Thoracic aorta (tissue), 2 donors: ENCODE results near the gene PDE7B. TPM values are rescaled to one million over a fixed set of nuclear protein-coding genes. Genes with fewer than 3 reads are reported as not detected.
A peak's percentile ranks its signal among the peaks of the same experiment; 100 is the strongest.

ENCODE experiments used
- ATAC-seq: fragments of 150-250 bp; one replicate; pipeline ENCODE4 v1.8.0; 2017; ENCODE audit warnings: low read depth; ENCODE audit not compliant: insufficient number of reproducible peaks, low FRiP score
- DNase-seq: peaks from one replicate; pipeline ENCODE4 v3.0.0-alpha.2; 2020; ENCODE audit warnings: low spot score
- H3K27ac ChIP-seq, 2 donors: fragments of 200-600 bp; sonication (generic); 1 replicate in 1 of 2; 2 replicates in 1 of 2; pipeline ENCODE4 v1.5.1; 2016; ENCODE audit warnings: mild to moderate bottlenecking in 2 of 2, moderate library complexity in 2 of 2
- H3K27me3 ChIP-seq: fragments of 200-600 bp; sonication (generic); replicated peaks from 2 replicates; pipeline ENCODE4 v1.6.0; 2016; ENCODE audit warnings: mild to moderate bottlenecking; ENCODE audit not compliant: insufficient read depth
- H3K36me3 ChIP-seq: fragments of 200-600 bp; sonication (generic); one replicate; pipeline ENCODE4 v1.5.1; 2016
- H3K4me1 ChIP-seq, 2 donors: fragments of 200-600 bp; sonication (generic); 1 replicate in 1 of 2; 2 replicates in 1 of 2; pipeline versions ENCODE4 v1.5.1 to v1.6.0; 2016; ENCODE audit warnings: low read depth in 2 of 2, mild to moderate bottlenecking in 1 of 2; ENCODE audit not compliant: control insufficient read depth in 1 of 2
- H3K4me3 ChIP-seq: fragments of 200-600 bp; sonication (generic); 2 replicates; pipeline ENCODE4 v1.5.1; 2016; ENCODE audit warnings: mild to moderate bottlenecking
- H3K9me3 ChIP-seq: fragments of 200-600 bp; sonication (generic); 2 replicates; pipeline ENCODE4 v1.5.1; 2016
- total RNA-seq, 2 donors: library from RNA; depleted of rRNA; stranded (reverse); fragments of >200 nt; gene quantifications; one replicate each; pipeline versions ENCODE4 v1.1.0 to v1.2.3, GENCODE V29; 2016
- TF ChIP-seq, protein P1 (sequence below): fragments of 200-600 bp; sonication (generic); IDR thresholded peaks from one replicate; pipeline ENCODE4 v1.5.1; 2019; ENCODE audit warnings: antibody characterized with exemption

The PDE7B gene
- total RNA-seq, 2 donors from 2014 or later: 2.6 to 13.2 TPM

DNA sequence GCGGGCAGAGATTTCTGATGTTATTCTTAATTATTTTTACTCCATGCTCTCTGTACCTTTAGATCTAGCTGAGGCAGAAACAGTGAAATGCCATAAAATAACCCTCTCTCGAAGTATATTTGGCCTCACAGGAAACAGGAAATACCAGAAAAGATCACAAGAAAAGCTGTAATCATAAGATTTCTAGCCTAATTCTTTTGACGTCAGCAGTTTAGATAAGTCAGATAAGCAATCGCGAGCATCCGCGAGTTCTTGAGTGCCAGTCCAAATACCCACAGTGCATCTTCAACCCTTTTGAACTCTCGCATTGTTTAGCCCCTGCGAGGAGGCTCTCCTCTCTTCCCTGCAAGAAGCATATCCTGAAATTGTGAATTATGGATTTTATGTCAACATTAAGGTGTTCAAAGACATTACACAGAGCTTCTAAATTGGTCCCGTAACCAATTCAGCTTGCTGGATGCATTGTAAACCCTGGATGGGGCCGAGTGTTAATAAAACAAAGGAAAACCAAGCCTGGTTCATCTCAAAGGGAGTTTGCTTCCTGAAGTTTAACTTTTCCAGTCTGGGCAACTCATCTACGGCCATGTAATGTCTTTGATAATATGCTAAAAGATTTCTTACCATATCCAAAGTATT, 199.8 kb downstream of the PDE7B start:
- no peak for DNase-seq
- Histone ChIP-seq H3K36me3 (no peaks in the 10 kb centered on the region), H3K4me1 (peaks cover 5 to 7% of the 10 kb centered on the region in 2 donors), H3K9me3 (no peaks in the 10 kb centered on the region), H3K27ac (no peak overlapping the region), H3K4me3 (no peak overlapping the region), H3K27me3 (no peaks in the 10 kb centered on the region)
- TF ChIP-seq, protein P1, sequence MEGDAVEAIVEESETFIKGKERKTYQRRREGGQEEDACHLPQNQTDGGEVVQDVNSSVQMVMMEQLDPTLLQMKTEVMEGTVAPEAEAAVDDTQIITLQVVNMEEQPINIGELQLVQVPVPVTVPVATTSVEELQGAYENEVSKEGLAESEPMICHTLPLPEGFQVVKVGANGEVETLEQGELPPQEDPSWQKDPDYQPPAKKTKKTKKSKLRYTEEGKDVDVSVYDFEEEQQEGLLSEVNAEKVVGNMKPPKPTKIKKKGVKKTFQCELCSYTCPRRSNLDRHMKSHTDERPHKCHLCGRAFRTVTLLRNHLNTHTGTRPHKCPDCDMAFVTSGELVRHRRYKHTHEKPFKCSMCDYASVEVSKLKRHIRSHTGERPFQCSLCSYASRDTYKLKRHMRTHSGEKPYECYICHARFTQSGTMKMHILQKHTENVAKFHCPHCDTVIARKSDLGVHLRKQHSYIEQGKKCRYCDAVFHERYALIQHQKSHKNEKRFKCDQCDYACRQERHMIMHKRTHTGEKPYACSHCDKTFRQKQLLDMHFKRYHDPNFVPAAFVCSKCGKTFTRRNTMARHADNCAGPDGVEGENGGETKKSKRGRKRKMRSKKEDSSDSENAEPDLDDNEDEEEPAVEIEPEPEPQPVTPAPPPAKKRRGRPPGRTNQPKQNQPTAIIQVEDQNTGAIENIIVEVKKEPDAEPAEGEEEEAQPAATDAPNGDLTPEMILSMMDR: no peak
- peak; percentile 55 for ATAC-seq

DNA sequence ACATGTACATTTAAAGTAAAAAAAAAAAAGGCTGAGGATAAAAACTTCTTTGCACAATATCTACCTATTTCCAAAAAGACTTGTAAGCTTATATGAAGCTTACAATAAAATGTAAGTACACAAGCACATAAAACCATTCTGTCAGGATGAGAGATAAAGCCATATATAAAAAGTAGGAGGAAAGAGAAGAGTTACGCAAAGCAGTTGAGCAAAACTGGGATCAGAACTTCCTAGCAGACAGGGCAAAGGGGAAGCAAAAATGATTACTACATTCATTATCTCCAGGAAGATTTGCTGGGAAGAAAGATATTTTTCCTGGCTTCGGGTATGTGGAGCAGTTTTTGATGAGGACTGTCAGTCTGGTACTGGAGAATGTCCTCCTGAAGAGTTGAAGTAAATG, 200.5 kb downstream of the PDE7B start:
- Histone ChIP-seq H3K4me3 (no peak overlapping the region), H3K4me1 (peaks cover 5 to 7% of the 10 kb centered on the region in 2 donors), H3K27ac (no peak overlapping the region), H3K27me3 (no peaks in the 10 kb centered on the region), H3K9me3 (no peaks in the 10 kb centered on the region), H3K36me3 (no peaks in the 10 kb centered on the region)
- DNase-seq: no peak
- no peak for ATAC-seq
- TF ChIP-seq, protein P1: no peak

DNA sequence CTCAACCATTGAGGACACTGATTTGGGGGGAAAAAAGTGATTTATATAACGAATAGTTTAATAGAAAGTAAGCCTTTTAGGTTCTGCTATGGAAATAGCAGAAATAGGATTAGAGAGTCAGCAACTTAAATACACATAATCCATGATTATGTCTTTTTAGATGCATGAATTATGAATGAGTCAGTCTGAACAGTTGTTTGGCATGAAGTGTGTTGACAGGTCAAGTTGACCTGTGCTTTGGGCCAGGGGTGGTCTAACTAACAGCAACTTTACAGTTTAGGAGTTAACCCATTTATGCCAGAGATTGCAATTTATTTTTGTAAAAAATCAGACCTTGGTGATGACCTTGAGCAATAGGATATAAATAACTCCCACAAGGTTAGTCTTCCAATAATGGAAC, 207.4 kb downstream of the PDE7B start:
- Histone ChIP-seq H3K9me3 (no peaks in the 10 kb centered on the region), H3K27me3 (no peaks in the 10 kb centered on the region), H3K4me1 (peaks cover 0 to 11% of the 10 kb centered on the region in 2 donors), H3K36me3 (no peaks in the 10 kb centered on the region), H3K4me3 (no peak overlapping the region), H3K27ac (no peak overlapping the region)
- DNase-seq (no peak), ATAC-seq (no peak)
- TF ChIP-seq, protein P1: no peak

DNA sequence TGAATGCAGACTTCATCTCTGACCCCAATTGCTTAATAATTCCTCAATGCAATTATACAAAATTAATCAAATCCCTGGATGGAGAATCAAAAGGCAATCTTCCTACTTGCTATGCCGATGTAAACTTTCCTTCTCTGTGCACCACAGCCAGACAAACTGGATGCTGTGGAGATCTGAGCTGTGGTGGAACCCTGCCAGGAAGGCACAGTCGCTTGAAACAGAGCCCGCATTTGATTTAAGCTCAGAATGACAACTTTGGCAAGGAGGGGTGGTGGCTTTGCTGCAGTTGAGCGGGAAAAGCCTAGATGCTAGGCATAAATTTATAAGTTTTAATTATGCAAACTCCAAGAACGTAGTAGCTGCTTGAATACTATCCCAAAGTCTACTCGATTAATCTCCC, 207.8 kb downstream of the PDE7B start:
- H3K9me3 ChIP-seq: no peaks in the 10 kb centered on the region
- H3K4me3 ChIP-seq: no peak overlapping the region
- H3K36me3 ChIP-seq: no peaks in the 10 kb centered on the region
- H3K4me1 ChIP-seq: peaks cover 0 to 11% of the 10 kb centered on the region in 2 donors
- DNase-seq: no peak
- no peak overlapping the region for H3K27ac ChIP-seq
- H3K27me3 ChIP-seq: no peaks in the 10 kb centered on the region
- no peak for ATAC-seq
- TF ChIP-seq, protein P1: no peak

DNA sequence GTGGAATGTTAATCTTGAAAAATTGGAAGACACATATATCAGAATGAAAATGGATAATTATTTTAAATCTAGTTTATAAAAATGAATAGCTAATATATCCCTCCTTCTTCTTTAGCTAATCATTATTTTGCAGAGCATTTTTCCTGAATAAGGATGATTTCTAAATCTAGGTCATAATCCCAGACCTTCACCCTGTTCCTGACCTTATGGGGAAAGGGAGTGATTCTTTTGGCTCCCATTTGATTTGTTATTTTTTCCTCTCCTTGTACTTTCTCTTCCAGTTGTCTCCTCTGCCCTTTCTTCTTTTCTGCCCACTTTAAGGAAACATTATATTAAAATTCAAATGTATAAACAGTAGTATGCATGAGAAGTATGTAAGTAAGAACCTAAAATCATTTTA, 208.6 kb downstream of the PDE7B start:
- DNase-seq (no peak), ATAC-seq (no peak)
- no peaks in the 10 kb centered on the region for H3K36me3 ChIP-seq
- TF ChIP-seq, protein P1: no peak
- no peak overlapping the region for H3K27ac ChIP-seq
- no peaks in the 10 kb centered on the region for H3K27me3 ChIP-seq
- H3K4me1 ChIP-seq: peaks cover 0 to 11% of the 10 kb centered on the region in 2 donors
- no peak overlapping the region for H3K4me3 ChIP-seq
- no peaks in the 10 kb centered on the region for H3K9me3 ChIP-seq
